Endothelial cell of umbilical vein (primary cell): ENCODE measurements around the gene PON3.

ENCODE experiments used
- EZH2 ChIP-seq: IDR thresholded peaks from 2 replicates; pipeline ENCODE4 v1.6.1; 2012; ENCODE audit warnings: borderline replicate concordance, low read depth, mild to moderate bottlenecking, moderate library complexity, low read length, inconsistent platforms; ENCODE audit not compliant: severe bottlenecking
- FOS ChIP-seq: IDR thresholded peaks from 2 replicates; pipeline ENCODE4 v1.6.1; 2011; ENCODE audit warnings: mild to moderate bottlenecking, low read length, moderate library complexity, borderline replicate concordance; ENCODE audit not compliant: insufficient read depth
- JUN ChIP-seq: IDR thresholded peaks from 2 replicates; pipeline ENCODE4 v1.6.1; 2011; ENCODE audit warnings: borderline replicate concordance, low read depth; ENCODE audit not compliant: insufficient read length, insufficient read depth
- MYC ChIP-seq: IDR thresholded peaks from one replicate; pipeline ENCODE4 v1.6.1; 2011; ENCODE audit warnings: mild to moderate bottlenecking, low read depth, low read length
- POLR2A ChIP-seq: IDR thresholded peaks from 2 replicates; pipeline ENCODE4 v1.6.1; 2012; ENCODE audit warnings: low read depth, mild to moderate bottlenecking, control low read depth, low read length
- POLR2AphosphoS5 ChIP-seq: IDR thresholded peaks from 2 replicates; pipeline ENCODE4 v1.6.1; 2012; ENCODE audit warnings: low read depth, mild to moderate bottlenecking, control low read depth, low read length, moderate library complexity; ENCODE audit not compliant: insufficient read depth
- TF ChIP-seq, protein P1 (sequence below), 2 donors: IDR thresholded peaks; 1 replicate in 1 of 2; 2 replicates in 1 of 2; pipeline ENCODE4 v1.5.1; 2011; ENCODE audit warnings: low read length in 2 of 2, mild to moderate bottlenecking in 2 of 2, moderate library complexity in 2 of 2, control low read depth in 1 of 2, inconsistent platforms in 1 of 2, low read depth in 1 of 2; ENCODE audit not compliant: insufficient read depth in 1 of 2; ENCODE audit errors: extremely low read depth in 1 of 2
- TF ChIP-seq, protein P2 (sequence below): IDR thresholded peaks from 2 replicates; pipeline ENCODE4 v1.6.1; 2011; ENCODE audit not compliant: insufficient read depth, insufficient read length

DNA sequence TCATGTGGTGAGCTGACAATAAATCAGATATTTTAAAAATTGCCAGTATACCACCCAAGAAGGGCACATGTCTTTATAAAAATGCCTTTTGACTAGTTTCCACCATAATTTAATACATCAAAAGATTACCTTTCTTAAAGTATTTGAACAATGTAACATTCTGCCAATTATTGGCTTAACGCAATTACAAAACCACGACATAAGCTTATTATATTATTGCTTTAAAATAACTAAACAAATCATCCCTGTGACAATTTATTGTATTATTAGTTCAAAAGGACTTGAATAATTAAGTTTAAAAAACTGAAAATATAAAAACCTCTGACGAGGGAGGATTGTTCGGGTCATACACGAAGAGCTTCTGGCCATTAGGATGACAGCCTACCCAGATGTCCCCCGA is 9.6 kb upstream of the PON3 start:
- TF ChIP-seq, protein P1, sequence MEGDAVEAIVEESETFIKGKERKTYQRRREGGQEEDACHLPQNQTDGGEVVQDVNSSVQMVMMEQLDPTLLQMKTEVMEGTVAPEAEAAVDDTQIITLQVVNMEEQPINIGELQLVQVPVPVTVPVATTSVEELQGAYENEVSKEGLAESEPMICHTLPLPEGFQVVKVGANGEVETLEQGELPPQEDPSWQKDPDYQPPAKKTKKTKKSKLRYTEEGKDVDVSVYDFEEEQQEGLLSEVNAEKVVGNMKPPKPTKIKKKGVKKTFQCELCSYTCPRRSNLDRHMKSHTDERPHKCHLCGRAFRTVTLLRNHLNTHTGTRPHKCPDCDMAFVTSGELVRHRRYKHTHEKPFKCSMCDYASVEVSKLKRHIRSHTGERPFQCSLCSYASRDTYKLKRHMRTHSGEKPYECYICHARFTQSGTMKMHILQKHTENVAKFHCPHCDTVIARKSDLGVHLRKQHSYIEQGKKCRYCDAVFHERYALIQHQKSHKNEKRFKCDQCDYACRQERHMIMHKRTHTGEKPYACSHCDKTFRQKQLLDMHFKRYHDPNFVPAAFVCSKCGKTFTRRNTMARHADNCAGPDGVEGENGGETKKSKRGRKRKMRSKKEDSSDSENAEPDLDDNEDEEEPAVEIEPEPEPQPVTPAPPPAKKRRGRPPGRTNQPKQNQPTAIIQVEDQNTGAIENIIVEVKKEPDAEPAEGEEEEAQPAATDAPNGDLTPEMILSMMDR (IDR thresholded peaks at IDR 0.05; ENCODE audit: extremely low read depth in 1 of 2, insufficient read depth in 1 of 2, low read depth in 1 of 2, low read length in 2 of 2): no peak
- no peak for TF ChIP-seq POLR2AphosphoS5
- no peak for TF ChIP-seq POLR2A
- no peak for TF ChIP-seq MYC
- TF ChIP-seq EZH2: no peak
- TF ChIP-seq, protein P2, sequence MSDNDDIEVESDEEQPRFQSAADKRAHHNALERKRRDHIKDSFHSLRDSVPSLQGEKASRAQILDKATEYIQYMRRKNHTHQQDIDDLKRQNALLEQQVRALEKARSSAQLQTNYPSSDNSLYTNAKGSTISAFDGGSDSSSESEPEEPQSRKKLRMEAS: no peak
- no peak for TF ChIP-seq FOS
- TF ChIP-seq JUN: no peak
